ENCODE data around the gene MED22. TPM values are rescaled to one million over a fixed set of nuclear protein-coding genes. Genes with fewer than 3 reads are reported as not detected.
A peak's percentile ranks its signal among the peaks of the same experiment; 100 is the strongest.
"Not testable (repeated sequence)": the region's sequence is repeated elsewhere in the genome, so short reads cannot be mapped to it uniquely, and the experiment has no call there.

Gene MED22
- total and polyA plus RNA-seq, 8 donors: 21.8 to 29.2 (median 26.3) TPM

GRCh38 chr9:133332381-133332730 is 15.6 kb downstream of the MED22 start:
- Histone ChIP-seq H3K27ac (no peak overlapping the region), H3K9me3 (no peaks in the 10 kb centered on the region), H3K4me3 (no peak overlapping the region), H3K36me3 (peaks cover 0 to 47% of the 10 kb centered on the region in 2 donors), H3K4me1 (peaks cover 14 to 25% of the 10 kb centered on the region in 2 donors), H3K27me3 (no peaks in the 10 kb centered on the region)
- TF ChIP-seq, protein P1, sequence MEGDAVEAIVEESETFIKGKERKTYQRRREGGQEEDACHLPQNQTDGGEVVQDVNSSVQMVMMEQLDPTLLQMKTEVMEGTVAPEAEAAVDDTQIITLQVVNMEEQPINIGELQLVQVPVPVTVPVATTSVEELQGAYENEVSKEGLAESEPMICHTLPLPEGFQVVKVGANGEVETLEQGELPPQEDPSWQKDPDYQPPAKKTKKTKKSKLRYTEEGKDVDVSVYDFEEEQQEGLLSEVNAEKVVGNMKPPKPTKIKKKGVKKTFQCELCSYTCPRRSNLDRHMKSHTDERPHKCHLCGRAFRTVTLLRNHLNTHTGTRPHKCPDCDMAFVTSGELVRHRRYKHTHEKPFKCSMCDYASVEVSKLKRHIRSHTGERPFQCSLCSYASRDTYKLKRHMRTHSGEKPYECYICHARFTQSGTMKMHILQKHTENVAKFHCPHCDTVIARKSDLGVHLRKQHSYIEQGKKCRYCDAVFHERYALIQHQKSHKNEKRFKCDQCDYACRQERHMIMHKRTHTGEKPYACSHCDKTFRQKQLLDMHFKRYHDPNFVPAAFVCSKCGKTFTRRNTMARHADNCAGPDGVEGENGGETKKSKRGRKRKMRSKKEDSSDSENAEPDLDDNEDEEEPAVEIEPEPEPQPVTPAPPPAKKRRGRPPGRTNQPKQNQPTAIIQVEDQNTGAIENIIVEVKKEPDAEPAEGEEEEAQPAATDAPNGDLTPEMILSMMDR (IDR thresholded peaks at IDR 0.05): no peak
- ATAC-seq: no peak
- intact Hi-C loops (cut with DNase I): no loop called here
- peak in 1 of 4 donors; percentile 65 for DNase-seq

DNA sequence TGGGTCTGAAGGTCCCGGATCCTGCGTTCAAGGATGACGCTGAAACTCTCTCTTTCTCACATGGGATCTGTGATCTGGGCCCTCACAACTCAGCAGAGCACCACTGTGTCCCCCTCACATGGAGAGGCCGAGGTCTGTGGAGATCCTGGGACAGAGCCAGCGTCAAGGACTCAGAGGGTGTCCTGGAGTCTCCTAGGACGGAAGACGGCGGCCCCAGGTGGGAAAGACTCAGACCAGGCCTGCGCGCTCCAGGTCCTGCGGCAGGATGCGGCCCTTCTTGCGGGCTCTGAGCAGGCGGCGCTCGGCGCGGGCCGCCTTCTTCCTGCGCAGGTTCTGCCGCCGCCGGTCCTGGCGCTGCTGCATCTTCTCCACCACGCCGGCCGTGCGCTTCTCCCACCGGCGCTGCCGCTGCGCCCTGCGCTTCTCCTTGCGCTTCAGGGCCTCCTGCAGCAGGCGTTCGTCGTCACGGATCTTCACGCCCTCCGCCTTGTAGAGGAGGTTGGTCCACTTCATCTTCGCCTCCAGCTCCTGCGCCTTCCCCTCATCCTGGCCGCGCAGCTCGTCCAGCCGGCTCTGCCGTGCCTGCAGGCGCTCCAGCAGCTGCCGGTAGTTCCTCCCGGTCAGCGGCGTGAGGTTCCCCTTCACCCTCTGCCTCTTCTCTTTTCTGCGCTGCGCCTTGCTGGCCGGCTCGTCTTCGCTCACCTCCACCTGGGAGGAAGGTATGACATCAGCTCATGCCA is 16.1 kb downstream of the MED22 start:
- intact Hi-C loops (cut with DNase I): no loop called here
- H3K4me3 ChIP-seq: no peak overlapping the region
- TF ChIP-seq, protein P1 (IDR thresholded peaks at IDR 0.05): no peak
- DNase-seq (peak in 1 of 4 donors; percentile 75), ATAC-seq (no peak)
- no peaks in the 10 kb centered on the region for H3K27me3 ChIP-seq
- peaks cover 14 to 20% of the 10 kb centered on the region in 2 donors for H3K4me1 ChIP-seq
- H3K9me3 ChIP-seq: no peaks in the 10 kb centered on the region
- H3K36me3 ChIP-seq: peaks cover 0 to 47% of the 10 kb centered on the region in 2 donors
- H3K27ac ChIP-seq: no peak overlapping the region

- Histone ChIP-seq H3K36me3 (peaks cover 0 to 47% of the 10 kb centered on the region in 2 donors), H3K4me3 (no peak overlapping the region), H3K27me3 (no peaks in the 10 kb centered on the region), H3K27ac (no peak overlapping the region), H3K4me1 (peaks cover 10 to 15% of the 10 kb centered on the region in 2 donors), H3K9me3 (no peaks in the 10 kb centered on the region)
- TF ChIP-seq, protein P1 (IDR thresholded peaks at IDR 0.05): no peak
- intact Hi-C loops (cut with DNase I): no loop called here
- DNase-seq: peak in 1 of 4 donors; percentile 50
- ATAC-seq: no peak
These were observed 16.7 kb downstream of the MED22 start for GRCh38 chr9:133331221-133331620.

DNA sequence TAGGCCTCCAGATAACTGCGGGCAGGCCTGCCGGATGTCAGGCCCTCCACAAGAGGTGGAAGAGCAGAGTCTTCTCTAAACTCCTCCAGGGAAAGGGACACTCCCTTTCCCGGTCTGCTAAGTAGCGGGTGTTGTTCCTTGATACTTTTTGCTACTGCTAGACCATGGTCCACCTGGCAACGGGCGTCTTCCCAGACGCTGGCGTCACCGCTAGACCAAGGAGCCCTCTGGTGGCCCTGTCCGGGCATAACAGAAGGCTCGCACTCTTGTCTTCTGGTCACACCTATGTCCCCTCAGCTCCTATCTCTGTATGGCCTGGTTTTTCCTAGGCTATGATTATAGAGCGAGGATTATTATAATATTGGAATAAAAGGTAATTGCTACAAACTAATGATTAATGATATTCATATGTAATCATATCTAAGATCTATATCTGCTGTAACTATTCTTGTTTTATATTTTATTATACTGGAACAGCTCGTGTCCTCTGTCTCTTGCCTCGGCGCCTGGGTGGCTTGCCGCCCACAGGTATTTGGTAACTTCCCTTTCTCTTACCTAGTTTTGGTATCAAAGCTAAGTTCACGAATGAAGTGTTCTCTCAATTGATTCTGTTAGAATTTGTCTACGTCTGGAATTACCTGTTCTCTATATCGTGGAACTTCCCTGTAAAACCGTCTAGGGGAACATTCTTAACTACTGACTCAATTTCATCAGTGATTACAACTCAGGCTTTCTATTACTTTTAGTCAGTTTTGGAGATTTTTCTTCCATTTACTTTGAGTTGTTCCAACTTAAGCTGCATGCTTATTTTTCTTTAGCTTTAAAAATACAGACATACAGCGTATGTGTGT is 18.4 kb downstream of the MED22 start:
- H3K4me1 ChIP-seq, H3K4me3 ChIP-seq, H3K27ac ChIP-seq, H3K9me3 ChIP-seq, ATAC-seq, H3K27me3 ChIP-seq: not testable (repeated sequence)
- TF ChIP-seq, protein P1 (IDR thresholded peaks at IDR 0.05): peak; percentile 52 to 57
- peak in 1 of 4 donors; percentile 64 for DNase-seq
- intact Hi-C loops (cut with DNase I): loop anchor here in 1 of 2 donors (5.0 kb wide), 1 partner anchor 142 kb away; no protein-coding TSS in a partner anchor
- H3K36me3 ChIP-seq: peaks cover 0 to 47% of the 10 kb centered on the region in 2 donors
